Left renal pelvis (tissue), 4 donors: Measurements from ENCODE around the gene SETD6. TPM values are rescaled to one million over a fixed set of nuclear protein-coding genes. Genes with fewer than 3 reads are reported as not detected.

ENCODE experiments used
- DNase-seq, 4 donors: peaks; one replicate each; pipeline ENCODE4 v3.0.0-alpha.2; 2013; ENCODE audit warnings: low read depth in 4 of 4, low spot score in 3 of 4
- polyA plus RNA-seq, 4 donors: library from polyadenylated mRNA; unstranded; fragments of 120-200 nt; gene quantifications; one replicate each; pipeline ENCODE4 v1.2.1, GENCODE V29; 2013; ENCODE audit not compliant: insufficient read length in 4 of 4

SETD6 gene
- polyA plus RNA-seq, 4 donors, result 18.6 to 47.2 (median 32.2) TPM

- no peak for DNase-seq
Observed at GRCh38 chr16:58507195-58507962, 7.9 kb upstream of the SETD6 start.

GRCh38 chr16:58507963-58508670 is 7.2 kb upstream of the SETD6 start:
- DNase-seq, result no peak

- no peak for DNase-seq
Observed at GRCh38 chr16:58508671-58509251, 6.6 kb upstream of the SETD6 start.

DNA sequence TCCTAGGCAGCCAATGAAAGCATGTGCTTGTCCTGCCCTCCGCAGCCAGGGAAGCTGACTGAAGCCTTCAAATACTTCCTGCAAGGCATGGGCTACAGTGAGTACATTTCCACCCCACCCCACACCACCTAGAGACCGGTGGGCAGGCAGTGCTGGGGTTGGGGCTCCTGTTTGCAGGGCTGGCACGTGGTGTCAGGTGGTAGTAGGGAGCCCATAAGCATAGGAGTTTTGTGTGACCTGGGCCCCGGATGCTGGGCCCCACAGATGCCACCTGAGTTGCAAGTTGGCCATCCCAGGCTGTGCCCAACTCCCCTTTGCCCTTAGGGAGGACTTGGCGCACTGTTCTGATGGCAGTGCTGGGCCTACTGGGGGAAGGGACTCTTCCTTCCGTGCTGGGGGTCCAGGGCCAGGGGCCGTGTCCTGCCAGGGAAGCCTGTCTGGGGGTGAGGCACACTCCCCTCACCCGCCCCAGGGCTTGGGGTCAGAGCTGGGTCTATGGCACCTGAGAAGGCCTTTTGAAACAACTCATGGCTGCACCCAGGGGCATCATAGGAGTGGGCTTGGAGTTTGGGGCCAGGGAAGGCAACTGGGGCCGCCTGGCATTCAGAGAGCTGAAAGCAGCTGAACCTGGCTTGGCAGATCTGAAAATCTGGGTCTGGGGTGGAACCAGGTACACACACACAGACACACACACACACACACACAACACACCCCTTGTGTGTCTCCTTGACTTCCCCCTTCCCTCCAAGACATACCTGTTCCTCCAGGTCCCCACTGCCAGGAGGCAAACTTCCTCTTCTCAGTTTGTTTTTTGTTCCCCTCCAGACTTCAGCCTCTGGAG is 5.8 kb upstream of the SETD6 start:
- DNase-seq, result no peak

- no peak for DNase-seq
Observed at GRCh38 chr16:58510097-58510775, 5.1 kb upstream of the SETD6 start.

GRCh38 chr16:58510776-58511628 is 4.3 kb upstream of the SETD6 start:
- no peak for DNase-seq

GRCh38 chr16:58511933-58512815 is 3.1 kb upstream of the SETD6 start:
- no peak for DNase-seq

- no peak for DNase-seq
Observed at GRCh38 chr16:58513874-58514273, 1.4 kb upstream of the SETD6 start.

DNA sequence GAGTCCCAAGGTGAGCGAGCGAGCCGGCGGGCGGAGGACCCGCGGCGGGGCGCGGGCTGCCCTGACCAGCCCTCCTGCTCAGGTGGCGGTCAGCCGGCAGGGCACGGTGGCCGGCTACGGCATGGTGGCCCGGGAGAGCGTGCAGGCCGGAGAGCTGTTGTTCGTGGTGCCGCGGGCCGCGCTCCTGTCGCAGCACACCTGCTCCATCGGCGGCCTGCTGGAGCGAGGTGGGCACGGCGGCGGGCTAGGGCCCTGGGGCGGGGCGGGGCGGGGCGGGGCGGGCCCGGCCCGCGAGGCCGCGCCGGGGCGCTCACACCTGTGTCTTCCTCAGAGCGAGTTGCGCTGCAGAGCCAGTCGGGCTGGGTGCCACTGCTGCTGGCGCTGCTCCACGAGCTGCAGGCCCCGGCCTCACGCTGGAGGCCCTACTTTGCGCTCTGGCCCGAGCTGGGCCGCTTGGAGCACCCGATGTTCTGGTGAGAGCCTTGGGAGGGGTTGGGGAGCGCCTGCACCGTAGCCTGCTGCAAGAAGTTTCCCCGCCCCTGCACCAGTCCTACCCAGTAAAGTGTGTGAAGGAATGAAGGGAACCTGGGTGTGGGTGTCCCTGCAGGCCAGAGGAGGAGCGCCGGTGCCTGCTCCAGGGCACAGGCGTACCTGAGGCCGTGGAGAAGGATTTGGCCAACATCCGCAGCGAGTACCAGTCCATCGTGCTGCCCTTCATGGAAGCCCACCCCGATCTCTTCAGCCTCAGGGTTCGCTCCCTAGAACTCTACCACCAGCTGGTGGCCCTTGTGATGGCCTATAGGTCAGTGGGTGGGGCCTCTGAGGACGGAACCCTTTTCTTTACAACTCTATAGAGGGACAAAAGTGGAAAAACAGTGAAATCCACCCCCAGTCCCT is 802 bp downstream of the SETD6 start:
- no peak for DNase-seq

- no peak for DNase-seq
Observed at GRCh38 chr16:58516768-58517107, 1.4 kb downstream of the SETD6 start.

DNA sequence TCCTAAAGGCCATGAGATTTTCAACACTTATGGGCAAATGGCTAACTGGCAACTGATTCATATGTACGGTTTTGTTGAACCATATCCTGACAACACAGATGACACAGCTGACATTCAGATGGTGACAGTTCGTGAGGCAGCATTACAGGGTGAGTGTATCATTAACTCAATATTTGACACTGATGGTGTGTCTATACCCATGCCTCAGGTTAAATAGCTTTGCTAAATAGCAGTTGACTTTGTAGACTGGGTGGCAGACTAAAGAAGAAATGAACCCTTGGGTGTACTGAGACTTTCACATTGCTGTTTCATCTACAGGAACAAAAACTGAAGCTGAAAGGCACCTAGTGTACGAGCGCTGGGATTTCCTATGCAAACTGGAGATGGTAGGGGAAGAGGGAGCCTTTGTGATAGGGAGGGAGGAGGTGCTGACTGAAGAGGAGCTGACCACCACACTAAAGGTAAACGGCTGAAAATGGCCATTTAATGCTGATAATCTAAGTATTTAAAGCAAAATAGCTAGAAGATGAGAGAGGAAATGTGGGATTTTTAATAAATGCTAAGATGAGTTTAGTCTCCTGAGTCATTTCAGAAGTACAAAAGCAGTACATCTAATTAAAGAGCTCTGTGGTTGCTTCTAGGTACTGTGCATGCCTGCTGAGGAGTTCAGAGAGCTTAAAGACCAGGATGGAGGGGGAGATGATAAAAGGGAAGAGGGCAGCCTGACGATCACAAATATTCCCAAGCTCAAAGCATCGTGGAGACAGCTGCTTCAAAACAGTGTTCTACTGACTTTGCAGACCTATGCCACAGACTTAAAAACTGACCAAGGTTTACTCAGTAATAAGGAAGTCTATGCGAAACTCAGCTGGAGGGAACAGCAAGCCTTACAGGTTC is 3.0 kb downstream of the SETD6 start:
- DNase-seq, result no peak

GRCh38 chr16:58518980-58519368 is 3.7 kb downstream of the SETD6 start:
- no peak for DNase-seq

GRCh38 chr16:58519707-58520106 is 4.4 kb downstream of the SETD6 start:
- DNase-seq, result no peak

DNA sequence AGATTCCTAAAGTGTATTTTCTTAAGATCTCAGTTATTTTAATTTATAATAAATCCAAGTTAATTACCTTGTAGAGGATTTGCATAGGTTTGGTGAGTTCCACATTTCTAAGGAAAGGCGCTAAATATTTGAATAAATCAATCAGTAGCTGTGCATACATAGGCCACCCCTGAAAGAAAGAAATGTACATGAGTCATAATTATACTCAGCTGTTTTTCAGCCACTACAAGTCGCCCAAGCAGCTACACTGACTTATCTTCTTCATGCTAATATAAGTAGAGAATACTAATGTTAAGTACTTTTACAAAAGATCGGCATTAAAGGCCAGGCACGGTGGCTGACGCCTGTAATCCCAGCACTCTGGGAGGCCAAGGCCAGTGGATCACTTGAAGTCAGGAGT is 14.9 kb downstream of the SETD6 start:
- no peak for DNase-seq

GRCh38 chr16:58532414-58532813 is 17.1 kb downstream of the SETD6 start:
- no peak for DNase-seq

DNA sequence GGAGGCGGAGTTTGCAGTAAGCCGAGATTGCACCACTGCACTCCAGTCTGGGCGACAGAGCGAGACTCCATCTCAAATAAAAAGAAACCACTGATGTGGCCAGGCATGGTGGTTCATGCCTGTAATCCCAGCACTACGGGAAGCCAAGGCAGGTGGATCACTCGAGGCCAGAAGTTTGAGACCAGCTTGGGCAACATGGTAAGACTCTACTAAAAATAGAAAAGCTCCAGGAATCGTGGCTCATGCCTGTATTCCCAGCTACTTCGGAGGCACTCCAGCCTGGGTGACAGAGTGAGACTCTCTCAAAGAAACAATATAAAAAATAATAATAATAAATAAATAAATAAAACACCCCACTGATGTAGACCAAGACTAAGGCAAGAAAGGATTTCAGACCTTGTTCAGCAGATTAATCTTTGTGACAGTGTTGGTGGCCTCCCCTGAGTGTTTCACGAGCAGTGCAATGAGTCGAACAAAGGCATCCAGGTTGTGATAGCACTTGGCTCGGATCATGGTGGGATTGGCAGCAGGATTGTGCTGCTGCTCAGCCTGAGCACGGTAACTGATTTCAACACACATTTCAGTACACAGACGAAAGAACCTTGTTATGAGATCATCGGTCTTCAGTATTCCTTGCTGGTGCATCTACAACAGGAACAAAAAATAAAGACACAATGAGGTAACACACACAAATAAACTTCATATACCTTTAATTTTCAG is 18.6 kb downstream of the SETD6 start:
- DNase-seq, result no peak
